HL-60 (cell line): Measurements from ENCODE around the gene ITIH6.

Source experiments
- POLR2AphosphoS5 ChIP-seq: IDR thresholded peaks from 2 replicates; pipeline ENCODE4 v1.6.1; 2012; ENCODE audit warnings: low read depth
- REST ChIP-seq: IDR thresholded peaks from 2 replicates; pipeline ENCODE4 v1.6.1; 2012; ENCODE audit warnings: low read depth; ENCODE audit not compliant: insufficient replicate concordance
- TF ChIP-seq, protein P1 (sequence below): IDR thresholded peaks from one replicate; pipeline ENCODE4 v1.5.1; 2011; ENCODE audit warnings: low read length, control low read depth, inconsistent platforms; ENCODE audit not compliant: insufficient read depth

GRCh38 chrX:54811301-54811885, 13.3 kb upstream of the ITIH6 start:
- TF ChIP-seq, protein P1, sequence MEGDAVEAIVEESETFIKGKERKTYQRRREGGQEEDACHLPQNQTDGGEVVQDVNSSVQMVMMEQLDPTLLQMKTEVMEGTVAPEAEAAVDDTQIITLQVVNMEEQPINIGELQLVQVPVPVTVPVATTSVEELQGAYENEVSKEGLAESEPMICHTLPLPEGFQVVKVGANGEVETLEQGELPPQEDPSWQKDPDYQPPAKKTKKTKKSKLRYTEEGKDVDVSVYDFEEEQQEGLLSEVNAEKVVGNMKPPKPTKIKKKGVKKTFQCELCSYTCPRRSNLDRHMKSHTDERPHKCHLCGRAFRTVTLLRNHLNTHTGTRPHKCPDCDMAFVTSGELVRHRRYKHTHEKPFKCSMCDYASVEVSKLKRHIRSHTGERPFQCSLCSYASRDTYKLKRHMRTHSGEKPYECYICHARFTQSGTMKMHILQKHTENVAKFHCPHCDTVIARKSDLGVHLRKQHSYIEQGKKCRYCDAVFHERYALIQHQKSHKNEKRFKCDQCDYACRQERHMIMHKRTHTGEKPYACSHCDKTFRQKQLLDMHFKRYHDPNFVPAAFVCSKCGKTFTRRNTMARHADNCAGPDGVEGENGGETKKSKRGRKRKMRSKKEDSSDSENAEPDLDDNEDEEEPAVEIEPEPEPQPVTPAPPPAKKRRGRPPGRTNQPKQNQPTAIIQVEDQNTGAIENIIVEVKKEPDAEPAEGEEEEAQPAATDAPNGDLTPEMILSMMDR = no peak
- no peak for TF ChIP-seq REST
- no peak for TF ChIP-seq POLR2AphosphoS5
